Mammary epithelial cell (primary cell): Measurements from ENCODE around the gene SLC25A28.

Experiments
- CTCF ChIP-seq, 2 donors: IDR thresholded peaks in 1 of 2; conservative IDR thresholded peaks in 1 of 2; 2 replicates each; pipeline ENCODE4 v1.5.1; 2011 to 2012; ENCODE audit warnings: inconsistent platforms in 2 of 2, low read length in 2 of 2, mild to moderate bottlenecking in 2 of 2, control low read depth in 1 of 2, low read depth in 1 of 2; ENCODE audit not compliant: insufficient read depth in 1 of 2; ENCODE audit errors: extremely low read depth in 1 of 2
- EZH2 ChIP-seq: IDR thresholded peaks from 2 replicates; pipeline ENCODE4 v1.6.1; 2012; ENCODE audit warnings: low read length, inconsistent platforms, borderline replicate concordance

- TF ChIP-seq CTCF (conservative IDR thresholded peaks at IDR 0.05 in 1 of 2, IDR thresholded peaks at IDR 0.05 in 1 of 2; ENCODE audit: extremely low read depth in 1 of 2, insufficient read depth in 1 of 2, low read depth in 1 of 2, low read length in 2 of 2) (peak in 1 of 2 donors; percentile 27), EZH2 (no peak)
These were observed 39.0 kb upstream of the SLC25A28 start, which contains the start of gene ENTPD7 for GRCh38 chr10:99659031-99659867.
